CD4-positive, alpha-beta T cell treated with Interleukin-21 for 1 hour (primary cell): ENCODE data around the gene ZFP30.
A peak's percentile ranks its signal among the peaks of the same experiment; 100 is the strongest.
"Not testable (repeated sequence)": the region's sequence is repeated elsewhere in the genome, so short reads cannot be mapped to it uniquely, and the experiment has no call there.

ENCODE experiments used
- DNase-seq: peaks from one replicate; pipeline ENCODE4 v3.0.0-alpha.2; 2020

ZFP30 gene

DNA sequence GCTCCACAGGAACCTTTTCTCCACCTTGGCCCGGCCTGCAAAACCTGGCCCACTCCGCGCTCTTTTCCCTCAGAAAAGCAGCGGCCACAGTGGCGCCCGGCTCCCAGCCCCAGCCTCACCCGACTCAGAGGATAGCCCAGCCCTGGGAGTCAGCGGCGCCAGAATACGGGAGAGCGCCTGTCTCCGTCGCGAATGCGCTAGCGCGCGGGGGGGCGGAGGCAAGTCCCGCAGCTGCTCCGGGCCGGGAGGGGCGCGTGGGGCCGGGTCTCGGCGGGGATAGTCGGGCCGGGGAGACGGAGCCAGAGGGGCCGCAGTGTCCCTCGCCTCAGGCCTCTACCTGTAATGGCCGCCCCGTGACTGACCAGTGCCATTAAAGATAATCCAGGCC lies at the start of gene ZFP30:
ZFP30 (minus strand) TSS at position 165 of the 388 bp plus-strand sequence. CDS start 7,643 bp downstream, outside the sequence.
- peak; percentile 72 for DNase-seq

DNA sequence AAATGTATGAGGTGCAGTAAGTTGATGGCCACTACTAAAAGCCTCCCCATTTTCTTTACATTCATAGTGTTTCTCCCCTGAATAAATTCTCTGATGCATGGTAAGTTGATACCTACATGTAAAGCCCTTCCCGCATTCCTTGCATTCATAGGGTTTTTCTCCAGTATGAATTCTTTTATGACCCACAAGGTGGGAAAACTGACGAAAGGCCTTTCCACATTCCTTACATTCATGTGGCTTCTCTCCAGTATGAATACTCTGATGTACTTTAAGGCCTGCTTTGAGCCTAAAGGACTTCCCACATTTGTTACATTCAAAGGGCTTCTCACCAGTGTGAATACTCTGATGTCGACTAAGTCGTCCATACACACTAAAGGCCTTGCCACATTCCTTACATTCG lies 43.8 kb upstream of the ZFP30 start:
- DNase-seq: no peak

DNA sequence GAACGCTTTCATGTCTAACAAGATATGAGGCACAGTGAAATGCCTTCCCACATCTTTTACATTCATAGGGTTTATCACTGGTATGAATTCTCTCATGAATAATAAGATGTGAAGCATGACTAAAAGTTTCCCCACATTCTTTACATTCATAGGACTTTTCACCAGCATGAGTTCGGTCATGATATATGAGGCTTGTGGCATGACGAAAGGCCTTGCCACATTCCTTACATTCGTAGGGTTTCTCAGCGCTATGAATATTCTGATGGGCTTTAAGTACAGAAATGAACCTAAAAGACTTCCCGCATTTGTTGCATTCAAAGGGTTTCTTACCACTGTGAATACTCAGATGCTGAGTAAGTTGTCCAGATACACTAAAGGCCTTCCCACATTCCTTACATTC lies 43.0 kb upstream of the ZFP30 start:
- no peak for DNase-seq

DNA sequence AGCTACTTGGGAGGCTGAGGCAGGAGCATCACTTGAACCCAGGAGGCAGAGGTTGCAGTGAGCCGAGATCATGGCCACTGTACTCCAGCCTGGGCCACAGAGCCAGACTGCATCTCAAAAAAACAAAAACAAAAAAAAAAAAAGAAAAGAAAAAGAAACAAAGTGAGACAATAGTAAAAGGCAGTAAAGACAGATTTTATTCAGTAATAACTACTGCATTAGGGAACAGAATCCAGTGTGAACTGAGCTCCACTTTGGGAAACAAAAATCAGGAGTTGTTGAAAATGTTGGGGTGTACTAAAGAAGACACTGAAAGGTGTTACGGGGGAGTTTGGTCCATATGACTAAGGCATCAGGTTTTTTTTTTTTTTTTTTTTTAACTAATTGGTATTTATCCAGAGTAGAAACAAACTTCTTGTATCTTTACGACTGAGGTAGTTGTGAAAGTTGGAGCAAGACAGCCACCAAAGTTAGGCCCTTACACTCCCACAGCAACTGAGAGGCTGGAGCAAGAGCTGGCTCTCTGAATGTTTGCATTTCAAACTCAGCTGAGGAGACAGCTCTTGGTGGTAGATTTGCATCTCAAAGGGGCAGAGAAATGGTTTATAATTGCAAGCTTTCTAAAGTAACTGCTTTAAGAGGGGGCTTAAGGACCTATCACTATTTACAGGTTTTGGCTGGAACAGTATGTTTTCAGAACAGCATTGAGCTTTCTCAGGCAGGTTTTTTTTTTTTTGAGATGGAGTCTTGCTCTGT lies 40.1 kb upstream of the ZFP30 start:
- no peak for DNase-seq

DNA sequence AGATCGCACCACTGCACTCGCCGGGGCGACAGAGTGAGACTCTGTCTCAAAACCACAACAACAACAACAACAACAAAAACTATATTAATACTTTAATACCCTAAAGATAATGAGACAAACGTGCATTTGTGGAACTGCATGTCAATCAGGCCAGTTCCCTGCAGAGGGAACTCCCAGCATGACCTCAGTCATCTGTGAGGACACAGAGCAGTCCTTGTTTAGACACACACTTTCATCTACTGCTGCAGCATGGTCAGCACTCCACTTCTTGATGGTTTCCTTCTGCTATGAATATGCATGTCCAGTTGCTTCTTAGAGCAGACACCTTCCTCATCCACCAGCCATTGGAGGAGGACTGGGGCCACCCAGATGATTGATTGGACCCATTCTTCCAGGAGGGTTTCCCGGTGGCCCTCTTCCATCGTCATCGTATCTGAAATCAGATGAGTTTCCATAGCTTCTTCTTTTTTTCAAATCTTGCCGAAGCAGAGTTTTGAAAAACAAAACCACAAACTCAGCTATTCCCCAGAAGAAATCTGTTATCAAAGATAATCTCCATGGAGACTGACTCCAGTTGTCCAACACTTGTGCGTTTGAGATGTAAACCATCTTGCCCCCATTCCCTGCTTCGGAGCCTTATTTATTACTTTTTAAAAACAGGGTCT lies 37.8 kb upstream of the ZFP30 start:
- DNase-seq: no peak

DNA sequence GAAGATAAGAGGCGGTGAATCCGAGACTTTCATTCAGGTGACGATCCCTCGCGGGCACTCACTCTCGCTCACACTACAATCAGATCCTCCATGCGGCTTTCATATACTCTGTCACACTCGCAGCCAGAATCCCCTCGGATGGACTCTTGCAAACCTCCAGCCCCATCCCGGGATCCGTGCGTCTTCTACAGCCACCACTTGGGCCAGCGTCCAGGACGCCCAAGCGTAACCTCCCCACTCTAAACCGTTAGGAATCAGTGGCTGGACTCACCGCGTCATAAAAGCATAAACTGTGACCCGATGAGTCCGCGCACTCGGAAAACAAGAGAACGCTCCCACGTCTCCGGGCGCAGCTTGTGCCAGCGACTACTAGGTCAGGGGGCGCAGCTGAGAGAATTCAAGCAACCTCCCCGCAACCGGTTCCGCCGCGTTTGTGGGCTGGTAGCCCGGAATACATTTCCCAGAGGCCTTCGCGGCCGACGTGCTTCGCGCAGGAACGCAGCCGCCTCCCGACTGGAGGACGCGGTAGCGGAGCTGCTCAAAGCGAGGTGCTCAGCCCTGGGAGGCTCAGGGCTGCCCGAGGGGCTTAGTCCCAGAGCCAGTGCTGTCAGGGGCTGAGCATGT lies 36.7 kb upstream of the ZFP30 start:
- DNase-seq: peak; percentile 84

DNA sequence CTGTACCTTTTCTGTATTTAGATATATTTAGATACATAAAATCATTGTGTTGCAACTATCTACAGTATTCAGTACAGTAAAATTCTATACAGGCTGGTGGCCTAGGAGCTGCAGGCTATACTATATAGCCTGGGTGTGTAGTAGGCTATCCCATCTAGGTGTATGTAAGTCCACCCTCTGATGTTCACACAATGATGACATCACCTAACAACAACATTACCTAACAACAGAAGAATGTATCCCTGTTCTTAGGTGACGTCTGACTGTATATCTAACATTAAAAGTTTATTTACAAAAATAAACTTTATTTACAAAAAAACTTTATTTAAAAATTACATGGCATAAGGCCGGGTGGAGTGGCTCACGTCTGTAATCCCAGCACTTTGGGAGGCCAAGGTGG lies 28.3 kb upstream of the ZFP30 start:
- DNase-seq: no peak

DNA sequence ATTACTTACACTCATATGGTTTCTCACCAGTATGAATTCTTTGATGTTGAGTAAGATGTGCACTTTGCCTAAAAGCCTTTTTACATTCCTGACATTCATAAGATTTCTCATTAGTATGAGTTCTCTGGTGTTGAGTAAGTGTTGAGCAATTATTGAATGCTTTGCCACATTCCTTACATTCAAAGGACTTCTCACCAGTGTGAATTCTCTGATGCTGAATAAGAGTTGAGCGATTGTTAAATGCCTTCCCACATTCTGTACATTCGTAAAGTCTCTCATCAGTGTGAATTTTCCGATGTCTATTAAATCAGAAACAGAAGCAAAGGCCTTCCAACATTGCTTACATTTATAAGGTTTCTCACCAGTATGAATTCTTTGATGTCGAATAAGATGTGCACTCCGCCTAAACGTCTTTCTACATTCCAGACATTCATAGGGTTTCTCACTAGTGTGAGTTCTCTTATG lies 14.2 kb upstream of the ZFP30 start:
- DNase-seq: no peak

DNA sequence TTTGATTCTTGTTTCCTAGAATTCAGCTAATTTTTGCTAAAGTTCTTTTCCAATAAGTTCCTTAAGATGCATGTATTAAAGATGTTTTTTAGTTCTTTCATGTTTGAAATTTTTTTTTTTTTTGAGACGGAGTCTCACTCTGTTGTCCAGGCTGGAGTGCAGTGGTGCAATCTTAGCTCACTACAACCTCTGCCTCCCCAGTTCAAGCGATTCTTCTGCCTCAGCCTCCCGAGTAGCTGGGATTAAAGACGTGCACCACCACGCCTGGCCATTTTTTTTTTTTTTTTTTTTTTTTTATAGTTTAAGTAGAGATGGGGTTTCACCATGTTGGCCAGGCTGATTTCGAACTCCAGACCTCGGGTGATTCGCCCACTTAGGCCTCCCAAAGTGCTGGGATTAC lies 1.9 kb upstream of the ZFP30 start:
- DNase-seq: not testable (repeated sequence)

DNA sequence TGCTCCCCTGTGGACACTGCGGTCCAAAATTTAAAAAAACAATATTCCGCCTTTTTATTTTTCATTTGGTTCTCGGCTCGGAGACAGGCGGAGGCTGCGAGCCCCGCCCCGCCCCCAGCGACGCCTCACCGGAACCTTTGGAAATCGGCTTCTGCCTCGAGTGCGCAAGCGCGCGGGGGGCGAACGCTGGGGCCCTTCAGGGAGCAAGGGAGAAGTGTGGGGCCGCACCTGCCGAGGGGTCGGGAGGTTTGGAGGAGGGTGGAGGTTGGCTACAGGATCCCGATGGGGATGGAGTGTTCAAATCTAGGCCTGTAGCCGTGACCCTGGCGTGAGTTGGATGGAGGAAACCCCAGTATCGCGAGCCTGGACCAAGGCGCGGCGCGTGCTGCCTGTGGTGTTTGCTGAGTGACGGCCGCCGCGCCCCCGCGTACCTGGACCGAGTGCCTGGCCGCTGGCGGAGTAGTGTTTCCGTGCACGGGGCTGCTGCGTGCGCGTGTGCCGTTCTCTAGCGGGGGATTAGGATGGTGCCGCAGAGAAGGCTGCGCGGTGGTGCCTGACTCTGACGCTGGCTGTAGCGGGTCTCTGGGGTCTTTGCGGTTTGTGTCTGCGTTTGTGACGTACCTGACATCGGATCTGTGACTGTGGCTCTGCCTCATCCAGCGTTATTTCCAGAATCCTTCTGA lies 565 bp upstream of the ZFP30 start:
- DNase-seq: peak; percentile 84

DNA sequence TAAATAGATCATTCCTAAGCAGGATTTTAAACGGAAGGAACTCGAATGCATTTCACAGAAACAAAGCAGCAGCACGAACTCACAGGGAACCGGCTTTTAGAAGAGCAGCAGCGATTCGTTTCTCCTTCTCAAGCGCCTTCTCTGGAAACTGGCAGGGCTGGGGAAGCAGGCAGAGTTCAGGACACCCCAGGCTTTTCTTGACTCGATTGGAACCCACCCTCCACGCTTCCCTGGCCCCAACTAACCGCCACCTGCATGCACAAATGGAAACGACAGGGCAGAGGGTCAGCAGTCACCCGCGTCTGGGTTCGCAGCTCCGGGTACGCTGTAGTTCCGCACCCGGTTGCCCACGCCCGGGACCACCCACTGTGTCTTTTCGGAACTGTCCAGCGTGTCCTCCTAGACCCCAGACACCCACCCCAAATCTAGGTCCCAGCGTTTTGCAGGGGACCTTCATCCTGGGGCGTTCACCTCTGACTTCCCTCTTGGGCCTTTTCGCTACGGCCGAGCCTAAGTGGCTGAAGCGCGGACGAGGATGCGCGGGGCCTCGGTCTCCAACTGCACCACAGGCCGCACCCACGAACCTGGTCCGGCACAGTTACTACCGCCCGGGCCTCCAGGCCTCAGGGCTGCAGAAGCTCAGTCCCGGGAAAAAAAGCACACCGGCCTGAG lies 500 bp downstream of the ZFP30 start:
- peak; percentile 9 for DNase-seq

DNA sequence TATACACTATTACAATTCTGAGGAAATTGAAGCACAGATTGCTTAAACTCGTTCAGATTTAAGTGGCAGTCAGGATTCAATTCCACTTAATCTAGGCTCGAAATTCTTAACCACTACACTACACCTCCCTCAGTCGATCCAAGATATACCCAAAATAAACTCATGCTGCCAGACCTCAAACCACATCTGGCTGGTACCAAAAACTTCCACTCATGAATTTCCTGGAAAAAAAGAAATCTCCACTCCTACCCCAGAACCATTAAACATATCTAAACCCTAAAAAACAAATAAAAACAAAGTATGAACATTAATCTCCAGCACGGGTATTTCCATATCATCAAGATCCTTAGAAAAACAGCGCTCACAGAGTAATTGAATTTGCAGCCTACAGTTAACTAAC lies 1.1 kb downstream of the ZFP30 start:
- DNase-seq: no peak

DNA sequence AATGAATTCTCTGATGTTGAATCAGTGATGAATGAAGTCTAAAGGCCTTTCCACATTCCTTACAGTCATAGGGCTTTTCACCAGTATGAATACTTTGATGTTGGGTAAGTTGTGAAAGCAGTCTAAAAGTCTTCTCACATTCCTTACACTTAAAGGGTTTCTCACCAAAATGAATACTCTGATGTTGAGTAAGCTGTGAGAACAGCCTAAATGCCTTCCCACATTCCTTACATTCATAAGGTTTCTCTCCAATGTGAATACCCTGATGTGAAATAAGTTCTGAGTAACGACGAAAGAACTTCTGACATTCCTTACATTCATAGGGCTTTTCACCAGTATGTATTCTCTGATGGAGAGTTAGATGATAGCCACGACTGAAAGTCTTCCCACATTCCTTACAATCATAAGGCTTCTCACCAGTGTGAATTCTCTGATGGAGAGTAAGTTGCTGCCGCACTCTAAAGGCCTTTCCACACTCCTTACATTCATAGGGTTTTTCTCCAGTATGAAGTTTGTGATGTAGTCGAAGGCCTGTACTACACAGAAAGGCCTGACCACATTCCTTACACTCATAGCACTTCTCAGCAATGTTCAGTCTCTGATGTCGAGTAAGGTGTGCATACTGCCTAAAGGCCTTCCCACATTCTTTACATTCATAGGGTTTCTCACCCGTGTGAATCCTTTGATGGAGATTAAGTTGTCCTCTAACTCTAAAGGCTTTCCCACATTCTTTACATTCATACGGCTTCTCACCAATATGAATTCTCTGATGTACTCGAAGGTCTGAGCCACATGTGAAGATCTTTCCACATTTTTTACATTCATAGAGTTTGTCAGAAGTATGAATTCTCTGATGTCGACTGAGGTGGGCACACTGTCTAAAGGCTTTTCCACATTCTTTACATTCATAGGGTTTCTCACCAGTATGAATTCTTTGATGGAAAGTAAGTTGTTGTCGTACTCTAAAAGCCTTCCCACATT lies 19.9 kb downstream of the ZFP30 start:
- DNase-seq: no peak

DNA sequence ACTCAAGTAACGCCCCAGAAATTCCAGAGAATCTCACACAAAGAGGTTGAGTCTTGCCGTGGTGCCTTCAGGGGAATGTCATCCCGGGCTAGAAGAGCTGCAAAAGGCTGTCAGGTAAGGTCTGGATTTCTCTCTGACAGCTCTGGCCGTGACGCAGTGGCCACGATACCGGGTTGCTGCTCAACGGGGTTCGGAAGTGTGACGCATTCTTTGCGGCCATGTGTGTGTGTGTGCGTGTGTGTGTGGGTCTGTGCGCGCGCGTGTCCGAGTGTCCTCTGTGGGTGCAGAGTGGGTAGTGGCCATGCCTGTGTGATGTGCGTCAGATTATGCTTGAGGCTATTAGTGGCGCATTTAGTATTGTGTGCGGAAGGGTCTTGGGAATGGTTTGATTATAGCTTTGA lies 60.3 kb downstream of the ZFP30 start:
- peak; percentile 83 for DNase-seq

DNA sequence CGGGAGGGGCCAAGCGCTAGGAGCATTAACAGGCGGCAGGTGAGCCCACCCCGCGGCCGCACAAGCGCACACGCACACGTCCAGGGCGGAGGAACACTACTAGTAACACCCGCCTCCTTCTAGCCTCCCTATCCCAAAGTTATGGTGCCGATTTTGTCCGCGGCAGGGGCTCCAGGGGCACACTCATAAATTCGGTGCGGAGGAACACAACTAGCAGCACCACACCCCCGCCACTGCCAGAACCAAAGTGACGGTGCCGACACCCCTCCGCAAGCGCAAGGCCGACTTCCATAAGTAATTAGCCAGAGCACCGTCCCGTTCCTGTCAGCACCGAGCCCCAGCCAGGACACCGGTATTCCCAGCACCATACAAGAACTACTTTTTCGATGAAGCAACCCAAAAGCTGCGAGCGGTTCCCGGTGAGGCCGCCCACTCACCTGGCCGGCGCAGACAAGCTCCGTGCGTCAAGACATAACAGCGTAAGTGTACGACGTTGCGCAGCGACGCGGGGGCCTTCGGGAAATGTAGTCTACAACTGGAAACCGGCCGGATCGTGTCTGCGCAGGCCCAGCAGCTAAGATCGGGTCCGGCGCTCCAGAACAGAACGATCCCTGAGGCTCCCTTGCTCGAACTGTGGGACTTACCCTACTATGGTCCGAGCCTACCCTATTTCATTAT lies 60.8 kb downstream of the ZFP30 start, which contains the start of the genes ZNF540 and ZNF571:
ZNF540 (plus strand) TSS at position 573 of the 678 bp plus-strand sequence. CDS start 3,572 bp downstream, outside the sequence.
ZNF571 (minus strand) TSS at position 489 of the 678 bp plus-strand sequence. CDS start 8,116 bp downstream, outside the sequence.
- DNase-seq: peak; percentile 95

DNA sequence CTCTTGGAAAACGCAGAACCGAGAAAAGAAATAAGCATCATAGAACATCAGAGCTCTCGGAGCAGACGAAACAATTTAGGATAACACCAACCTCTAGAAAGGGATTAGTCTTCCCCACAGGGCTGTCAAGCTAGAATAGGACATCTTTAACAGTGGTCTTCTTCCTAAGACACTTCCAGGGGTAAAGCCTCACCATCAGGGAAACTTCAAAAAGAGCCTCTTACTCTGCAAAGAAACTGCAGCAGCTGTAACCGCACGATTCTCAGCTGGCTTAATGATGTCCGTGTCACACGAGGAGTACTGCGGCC lies 61.3 kb downstream of the ZFP30 start:
- no peak for DNase-seq

DNA sequence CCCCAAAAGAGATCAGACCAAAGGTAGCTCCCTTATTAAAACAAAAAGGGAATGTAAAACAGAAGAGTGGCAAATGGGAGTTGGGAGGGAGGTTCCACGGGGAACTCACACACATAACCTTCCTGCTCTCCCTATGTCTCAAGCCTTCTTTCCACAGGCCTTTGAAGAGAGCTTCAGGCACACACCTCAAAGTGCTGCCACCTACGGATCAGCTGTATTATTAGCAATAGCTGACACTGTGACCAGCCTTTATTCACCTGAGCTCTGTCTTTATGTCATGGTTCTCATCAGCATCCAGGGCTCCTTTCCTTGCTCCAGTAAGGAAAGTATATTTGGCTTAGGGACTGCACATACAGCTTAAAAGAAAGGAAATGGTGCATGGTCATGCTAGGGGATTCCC lies 71.9 kb downstream of the ZFP30 start:
- no peak for DNase-seq

DNA sequence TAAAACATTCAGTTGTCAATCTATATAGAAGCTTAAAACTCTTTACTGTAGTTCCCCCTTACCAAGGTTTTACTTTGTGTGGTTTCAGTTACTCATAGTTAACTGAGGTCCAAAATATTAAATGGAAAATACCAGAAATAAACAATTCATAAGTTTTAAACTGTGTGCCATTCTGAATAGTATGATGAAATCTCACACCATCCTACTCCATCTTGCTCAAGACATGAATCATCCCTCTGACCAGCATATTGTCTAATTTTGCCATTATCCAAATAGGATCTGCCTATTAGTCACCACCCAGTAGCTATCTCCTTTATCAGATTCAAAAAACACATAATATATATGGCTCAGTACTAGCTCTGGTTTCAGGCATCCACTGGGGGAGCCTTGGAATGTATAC lies 83.1 kb downstream of the ZFP30 start:
- DNase-seq: no peak

DNA sequence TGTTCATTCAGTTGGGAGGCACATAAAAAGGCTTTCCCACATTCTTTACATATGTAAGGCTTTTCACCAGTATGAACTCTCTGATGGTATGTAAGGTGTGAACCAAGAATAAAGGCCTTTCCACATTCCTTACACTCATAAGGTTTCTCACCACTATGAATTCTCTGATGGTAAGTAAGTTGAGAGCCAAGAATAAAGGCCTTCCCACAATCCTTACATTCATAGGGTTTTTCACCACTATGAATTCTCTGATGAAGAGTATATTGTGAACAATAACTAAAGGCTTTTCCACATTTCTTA lies 89.9 kb downstream of the ZFP30 start:
- DNase-seq: no peak

DNA sequence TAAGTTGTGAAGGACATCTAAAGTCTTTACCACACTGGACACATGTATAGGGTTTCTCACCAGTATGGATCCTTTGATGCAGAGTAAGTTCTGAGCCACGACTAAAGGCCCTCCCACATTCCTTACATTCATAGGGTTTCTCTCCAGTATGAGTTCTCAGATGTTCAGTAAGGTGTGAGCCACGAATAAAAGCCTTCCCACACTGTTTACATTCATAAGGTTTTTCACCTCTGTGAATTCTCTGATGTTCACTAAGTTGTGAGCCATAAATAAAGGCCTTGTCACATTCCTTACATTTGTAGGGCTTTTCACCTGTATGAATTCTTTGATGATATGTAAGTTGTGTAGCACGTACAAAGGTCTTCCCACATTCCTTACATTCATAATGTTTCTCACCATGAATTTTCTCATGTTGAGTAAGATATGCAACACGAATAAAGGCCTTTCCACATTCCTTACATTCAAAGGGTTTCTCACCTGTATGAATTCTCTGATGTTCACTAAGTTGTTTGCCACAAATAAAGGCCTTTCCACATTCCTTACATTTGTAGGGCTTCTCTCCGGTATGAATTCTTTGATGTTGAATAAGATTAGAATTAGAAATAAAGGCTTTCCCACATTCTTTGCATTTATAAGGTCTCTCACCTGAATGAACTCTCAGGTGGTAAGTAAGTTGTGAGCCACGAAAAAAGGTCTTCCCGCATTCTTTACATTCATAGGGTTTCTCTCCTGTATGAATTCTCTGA lies 90.5 kb downstream of the ZFP30 start:
- no peak for DNase-seq
